GM19035 (cell line): ENCODE results near the gene PLEKHA7.
"Not testable (repeated sequence)": the region's sequence is repeated elsewhere in the genome, so short reads cannot be mapped to it uniquely, and the experiment has no call there.

ENCODE experiments used
- ATAC-seq: cut with Tn5 transposase; IDR thresholded peaks from one replicate; pipeline ENCODE4 v1.9.1; 2021; ENCODE audit not compliant: unreplicated experiment

The PLEKHA7 gene

GRCh38 chr11:17012179-17012578, 2.0 kb downstream of the PLEKHA7 start:
- no peak for ATAC-seq

DNA sequence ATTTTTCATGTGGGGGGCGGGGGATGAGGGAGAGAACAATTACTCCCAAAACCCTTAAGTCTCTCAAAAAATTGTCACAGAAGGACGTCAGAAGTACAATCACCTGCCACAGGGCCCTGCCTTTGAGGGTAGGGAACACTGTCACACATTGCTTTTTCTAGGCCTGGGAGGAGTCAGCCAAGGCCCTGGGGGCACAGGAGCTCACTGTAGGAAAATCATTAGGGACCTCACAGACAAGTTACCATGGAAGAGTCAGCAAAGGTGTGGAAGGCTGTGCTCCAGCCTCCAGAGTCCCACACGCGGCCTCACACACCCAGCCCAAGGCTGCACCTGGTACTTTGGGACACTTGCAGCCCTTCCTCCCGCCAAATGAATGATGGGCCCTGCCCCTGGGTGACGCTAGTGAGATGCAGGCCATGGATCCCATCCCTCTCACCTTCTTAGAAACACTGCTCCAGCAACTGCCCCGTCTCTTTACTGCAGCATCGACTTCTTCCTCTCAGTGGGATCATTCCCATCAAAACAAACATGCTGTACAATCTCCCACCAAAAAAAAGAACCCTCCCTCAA, 3.3 kb downstream of the PLEKHA7 start:
- ATAC-seq, result no peak

- no peak for ATAC-seq
Observed at GRCh38 chr11:17008099-17008498, 6.1 kb downstream of the PLEKHA7 start.

DNA sequence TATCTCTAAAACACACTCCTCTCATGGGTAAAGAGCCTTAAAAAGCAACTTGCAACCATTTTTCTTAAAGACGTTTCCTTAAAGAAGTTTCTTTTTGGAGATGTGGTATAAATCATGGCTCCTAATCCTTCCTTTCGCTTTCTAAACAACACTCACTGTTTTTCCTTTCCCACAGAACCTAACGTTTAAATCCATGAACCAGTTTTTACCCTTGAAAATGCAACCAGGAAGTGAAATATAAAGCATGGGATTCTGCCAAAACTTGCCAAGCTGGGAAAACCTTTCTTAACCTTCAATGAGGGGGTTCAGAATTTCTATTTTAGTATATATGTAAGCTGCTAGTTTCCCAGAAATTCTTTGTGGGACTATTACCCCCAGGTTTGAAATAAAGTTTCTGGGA, 8.6 kb downstream of the PLEKHA7 start:
- ATAC-seq, result no peak

- no peak for ATAC-seq
Observed at GRCh38 chr11:17004486-17005148, 9.6 kb downstream of the PLEKHA7 start.

GRCh38 chr11:17003426-17003825, 10.8 kb downstream of the PLEKHA7 start:
- ATAC-seq, result no peak

GRCh38 chr11:17002543-17002942, 11.7 kb downstream of the PLEKHA7 start:
- ATAC-seq, result no peak

DNA sequence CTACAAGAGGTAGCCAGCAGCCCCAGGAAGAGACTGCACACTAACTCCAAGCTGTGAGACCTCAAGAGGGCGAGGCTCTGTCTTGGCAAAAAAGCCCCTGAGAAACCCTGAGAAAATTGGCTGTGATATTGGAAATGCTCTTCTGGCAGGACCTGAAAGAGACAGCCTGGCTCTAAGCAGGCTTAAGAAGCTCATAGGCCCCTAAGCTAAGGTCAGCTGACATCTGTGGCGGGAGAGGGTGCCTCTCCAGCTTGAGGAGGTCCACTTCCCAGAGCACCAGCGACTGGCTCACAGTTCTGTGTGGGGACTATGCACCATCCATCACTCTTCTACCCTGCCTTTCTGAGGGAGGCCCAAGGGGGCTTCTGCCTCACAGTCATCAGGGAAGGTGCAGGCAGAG, 12.4 kb downstream of the PLEKHA7 start:
- ATAC-seq, result no peak

DNA sequence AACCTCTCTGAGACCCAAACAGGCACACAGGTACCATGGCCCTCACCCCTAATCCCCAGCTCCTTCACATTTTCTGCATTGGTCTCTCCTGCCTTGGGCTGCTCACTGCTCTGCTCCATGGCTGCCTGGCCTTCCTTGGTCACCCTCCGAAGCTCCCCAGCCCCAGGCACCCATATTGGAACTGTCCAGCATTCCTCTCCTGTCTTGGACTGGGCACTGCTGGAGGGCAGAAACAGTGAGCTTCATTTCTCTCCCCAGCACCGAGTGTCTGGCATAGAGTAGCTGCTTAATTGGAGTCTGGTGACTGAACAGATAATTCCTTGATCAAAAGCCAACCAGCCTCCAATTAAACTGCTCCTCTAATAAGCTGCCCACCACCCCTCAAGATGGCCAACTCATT, 13.2 kb downstream of the PLEKHA7 start:
- no peak for ATAC-seq

GRCh38 chr11:17000253-17000652, 14.0 kb downstream of the PLEKHA7 start:
- ATAC-seq, result not testable (repeated sequence)

GRCh38 chr11:16999116-16999515, 15.1 kb downstream of the PLEKHA7 start:
- ATAC-seq, result no peak

- no peak for ATAC-seq
Observed at GRCh38 chr11:16997624-16998023, 16.6 kb downstream of the PLEKHA7 start.

DNA sequence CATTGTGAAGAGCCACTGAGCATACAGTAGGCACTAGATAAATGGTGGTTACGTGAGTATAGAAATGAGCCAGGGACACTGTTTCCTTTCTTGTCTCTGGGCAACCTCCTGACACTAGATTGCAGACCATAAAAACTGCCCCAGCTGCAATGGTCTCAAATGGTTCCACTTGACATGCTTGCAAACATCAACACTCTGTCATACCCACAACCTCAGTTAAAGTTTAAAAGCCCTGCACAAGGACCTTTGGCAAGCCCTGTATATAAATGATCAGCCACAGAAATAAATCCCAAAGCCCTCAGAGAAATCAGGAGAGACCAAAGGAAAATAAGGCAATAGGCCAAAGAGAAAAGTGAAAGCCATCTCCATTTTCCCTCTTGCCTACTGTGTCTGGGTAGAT, 20.7 kb downstream of the PLEKHA7 start:
- ATAC-seq, result no peak

DNA sequence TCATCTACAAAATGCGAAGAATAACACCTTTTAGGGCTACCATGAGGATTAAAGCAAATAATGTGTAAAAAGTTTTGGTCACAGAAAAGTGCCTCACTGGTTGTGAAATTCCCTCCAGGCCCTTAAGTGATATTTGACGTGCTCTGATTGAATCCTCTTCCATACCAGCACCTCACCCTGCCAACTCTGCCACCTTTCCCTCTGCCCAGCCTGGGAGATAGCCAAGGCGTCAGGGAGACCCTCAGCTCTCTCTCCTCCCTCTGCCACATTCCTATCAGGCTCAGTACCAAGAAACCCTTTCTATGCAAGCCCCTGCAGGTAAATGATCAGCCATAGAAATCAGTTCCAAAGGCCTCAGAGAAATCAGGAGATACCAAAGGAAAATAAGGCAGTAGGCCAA, 21.4 kb downstream of the PLEKHA7 start:
- no peak for ATAC-seq

DNA sequence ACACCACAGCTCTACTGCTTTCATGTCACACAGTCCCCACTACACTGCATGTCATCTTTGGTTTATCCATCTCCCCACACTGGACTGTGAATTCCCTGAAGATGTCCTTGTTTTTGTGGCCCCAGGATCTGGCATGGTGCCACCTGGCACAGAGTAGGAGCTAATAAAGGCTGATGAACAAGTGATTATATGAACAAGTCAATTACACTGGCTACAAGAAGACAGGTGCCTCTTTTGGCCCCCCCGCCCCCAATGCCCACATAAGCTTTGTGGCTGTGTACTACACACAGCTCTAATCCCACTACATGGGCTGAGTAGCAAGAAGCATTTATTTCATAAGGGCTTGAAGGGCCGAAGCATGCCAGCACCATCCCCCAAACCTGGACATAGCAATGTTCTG, 24.7 kb downstream of the PLEKHA7 start:
- no peak for ATAC-seq

GRCh38 chr11:16987205-16987568, 27.0 kb downstream of the PLEKHA7 start:
- ATAC-seq, result no peak

- peak; percentile 96 for ATAC-seq
Observed at GRCh38 chr11:16986434-16987204, 27.6 kb downstream of the PLEKHA7 start.

DNA sequence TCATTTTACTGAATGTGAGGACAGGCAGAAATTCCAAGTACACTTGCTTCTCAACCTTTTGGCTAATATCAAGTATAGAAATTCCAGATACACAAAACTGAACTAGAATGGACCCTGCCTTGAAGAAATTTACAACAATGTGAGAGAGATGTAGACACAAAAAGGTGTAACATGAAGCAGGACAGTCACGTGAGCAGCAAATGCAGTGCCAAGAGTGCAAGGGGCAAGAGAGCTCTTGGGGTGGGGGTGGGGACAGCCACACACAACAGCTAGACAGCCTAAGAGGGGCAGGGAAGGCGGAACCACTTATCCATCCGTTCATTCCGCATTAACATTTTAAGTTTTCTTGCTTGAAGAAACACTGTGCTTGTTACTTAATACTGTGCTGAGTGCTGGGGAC, 28.9 kb downstream of the PLEKHA7 start:
- ATAC-seq, result no peak

- ATAC-seq, result no peak
Observed at GRCh38 chr11:16984229-16984628, 30.0 kb downstream of the PLEKHA7 start.

- no peak for ATAC-seq
Observed at GRCh38 chr11:16982809-16983208, 31.4 kb downstream of the PLEKHA7 start.

GRCh38 chr11:16982256-16982671, 31.9 kb downstream of the PLEKHA7 start:
- ATAC-seq, result no peak

GRCh38 chr11:16981651-16982194, 32.5 kb downstream of the PLEKHA7 start:
- ATAC-seq, result no peak
